Choroid plexus epithelial cell (primary cell): ENCODE measurements around the gene USP3.

Experiments used
- DNase-seq: peaks from one replicate; pipeline ENCODE4 v3.0.0-alpha.2; 2010; ENCODE audit warnings: low read depth
- H3K4me3 ChIP-seq: 2 replicates; pipeline ENCODE4 v1.5.1; 2011; ENCODE audit warnings: low read depth, mild to moderate bottlenecking, control low read depth, low read length, moderate library complexity
- CTCF ChIP-seq: conservative IDR thresholded peaks from 2 replicates; pipeline ENCODE4 v1.5.1; 2011; ENCODE audit warnings: low read depth, mild to moderate bottlenecking, control low read depth, inconsistent platforms, low read length, moderate library complexity

The USP3 gene

GRCh38 chr15:63502137-63502766 is 2.1 kb upstream of the USP3 start:
- no peak for TF ChIP-seq CTCF
- H3K4me3 ChIP-seq, result no peak overlapping the region
- peak; percentile 81 for DNase-seq

DNA sequence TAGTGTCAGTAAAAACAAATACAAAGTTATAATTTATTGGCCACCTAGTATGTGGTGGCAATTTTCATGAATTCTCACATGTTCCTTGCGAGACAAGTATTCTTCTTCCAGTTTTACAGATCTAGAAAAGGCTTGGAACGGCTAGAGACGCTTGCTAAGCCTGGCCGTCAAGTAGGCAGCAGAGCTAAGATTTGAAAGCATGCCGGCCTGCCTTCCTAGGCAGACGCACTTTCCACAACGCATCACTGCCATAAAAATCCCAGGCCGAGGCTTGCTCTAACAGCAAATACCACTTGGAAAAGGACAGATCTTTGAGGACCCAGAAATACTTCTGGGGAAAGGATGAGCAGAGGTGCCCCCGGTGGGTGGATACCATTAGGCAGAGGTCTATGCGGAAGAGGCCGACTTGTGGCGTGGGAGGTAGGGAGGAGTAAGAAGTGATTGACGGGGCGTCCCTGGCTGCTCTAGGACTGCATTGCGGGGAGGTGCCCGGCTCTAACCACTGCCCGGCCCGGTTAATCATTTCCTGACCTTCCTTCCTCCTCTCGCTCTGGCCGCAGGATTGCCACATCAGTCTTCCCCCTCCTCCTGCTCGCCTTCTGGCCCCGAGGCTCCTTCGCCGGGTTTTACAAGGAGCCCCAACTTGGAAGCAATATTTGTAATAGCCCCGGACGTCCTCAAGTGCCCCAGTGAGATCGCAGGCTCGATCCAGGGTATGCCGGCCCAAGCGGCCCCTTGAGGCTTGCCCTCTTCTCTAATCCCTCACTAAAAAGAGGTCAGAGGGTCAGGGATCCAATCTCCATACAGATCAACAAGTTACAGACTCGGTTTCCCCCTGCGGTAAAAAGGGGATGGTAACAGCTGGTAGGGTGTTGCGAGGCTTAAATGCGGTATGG is 1.3 kb upstream of the USP3 start:
- H3K4me3 ChIP-seq, result peak overlapping the region; percentile 92
- no peak for TF ChIP-seq CTCF
- peak; percentile 98 for DNase-seq

GRCh38 chr15:63503739-63504246 is 600 bp upstream of the USP3 start:
- H3K4me3 ChIP-seq, result peak overlapping the region; percentile 92
- no peak for TF ChIP-seq CTCF
- peak; percentile 79 for DNase-seq

GRCh38 chr15:63504979-63505841 is 817 bp downstream of the USP3 start:
- TF ChIP-seq CTCF, result peak; percentile 33
- DNase-seq, result peak; percentile 58

DNA sequence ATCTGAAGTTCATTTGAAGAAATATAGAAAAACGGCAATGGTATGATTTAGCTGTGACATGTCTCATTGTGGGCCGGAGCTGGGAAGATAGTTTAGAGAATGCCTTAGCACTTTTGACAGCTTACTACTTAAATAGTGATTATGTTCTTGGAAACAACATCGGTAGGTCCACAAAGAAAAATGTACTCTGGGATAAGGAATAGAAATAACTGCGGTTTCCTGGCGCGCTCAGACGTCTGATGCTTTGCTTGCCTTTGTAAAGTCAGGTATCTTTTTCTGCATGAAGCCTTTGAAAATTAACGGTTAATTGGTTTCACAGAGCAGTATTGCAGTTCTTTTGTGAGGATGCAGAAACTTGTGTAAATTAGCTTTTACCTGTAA is 1.4 kb downstream of the USP3 start:
- TF ChIP-seq CTCF, result no peak

More at GRCh38 chr15:63504979-63505841, 817 bp downstream of the USP3 start:
- H3K4me3 ChIP-seq, result peak overlapping the region; percentile 92

DNA sequence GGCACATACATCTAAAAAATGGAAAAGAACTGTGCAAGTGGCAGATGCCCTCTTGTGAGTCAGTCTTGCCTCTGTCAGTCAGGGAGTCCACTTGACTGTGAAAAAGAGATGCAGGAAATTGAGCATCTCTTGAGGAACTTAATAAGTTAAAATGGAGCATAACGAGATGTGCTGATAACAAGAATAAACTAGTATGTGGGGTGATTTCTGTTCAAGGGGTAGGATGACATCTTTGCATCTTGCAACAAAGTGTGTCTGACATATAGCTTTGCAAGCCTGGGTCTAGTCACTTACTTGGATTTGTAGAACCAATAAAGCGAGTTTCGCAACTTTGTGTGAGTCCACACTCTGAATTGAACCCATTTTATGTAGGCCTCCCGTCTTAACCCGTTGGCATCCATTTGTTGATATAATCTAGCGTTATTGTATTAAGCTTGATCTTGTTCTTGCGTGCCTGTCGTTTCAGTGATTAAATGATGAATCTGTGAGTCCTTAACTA is 2.2 kb downstream of the USP3 start:
- DNase-seq, result no peak
- no peak overlapping the region for H3K4me3 ChIP-seq
- no peak for TF ChIP-seq CTCF

More for the DNA sequence above, 1.4 kb downstream of the USP3 start:
- DNase-seq, result no peak
- H3K4me3 ChIP-seq, result peak overlapping the region; percentile 92
